Measurements from ENCODE around the gene CFB. TPM values are rescaled to one million over a fixed set of nuclear protein-coding genes. Genes with fewer than 3 reads are reported as not detected.
"Not testable (repeated sequence)": the region's sequence is repeated elsewhere in the genome, so short reads cannot be mapped to it uniquely, and the experiment has no call there.

Gene CFB
- total RNA-seq, 1 donor from 2014 or later, result 72.6 TPM

GRCh38 chr6:31908255-31908654 is 37.6 kb upstream of the CFB start:
- ATAC-seq; DNase-seq (ENCODE audit: low spot score); intact Hi-C loops (cut with DNase I): not testable (repeated sequence)

GRCh38 chr6:31908791-31909190 is 37.1 kb upstream of the CFB start:
- intact Hi-C loops (cut with DNase I), result no loop called here
- ATAC-seq, result no peak
- no peak for DNase-seq (ENCODE audit: low spot score)

- intact Hi-C loops (cut with DNase I); DNase-seq (ENCODE audit: low spot score); ATAC-seq: not testable (repeated sequence)
Measured at GRCh38 chr6:31909298-31909697, 36.6 kb upstream of the CFB start.

GRCh38 chr6:31911826-31912585 is 33.9 kb upstream of the CFB start:
- intact Hi-C loops (cut with DNase I), result no loop called here
- ATAC-seq, result no peak
- DNase-seq (ENCODE audit: low spot score), result no peak

GRCh38 chr6:31915351-31915750 is 30.5 kb upstream of the CFB start:
- intact Hi-C loops (cut with DNase I), result no loop called here
- DNase-seq (ENCODE audit: low spot score), result no peak
- ATAC-seq, result no peak

- intact Hi-C loops (cut with DNase I), result no loop called here
Measured at GRCh38 chr6:31915756-31916155, 30.1 kb upstream of the CFB start.

GRCh38 chr6:31918069-31918720 is 27.7 kb upstream of the CFB start:
- DNase-seq (ENCODE audit: low spot score) (no peak), ATAC-seq (no peak)
- intact Hi-C loops (cut with DNase I), result no loop called here

More at GRCh38 chr6:31915756-31916155, 30.1 kb upstream of the CFB start:
- ATAC-seq (no peak), DNase-seq (ENCODE audit: low spot score) (no peak)

GRCh38 chr6:31919624-31920303 is 26.1 kb upstream of the CFB start:
- intact Hi-C loops (cut with DNase I), result no loop called here
- ATAC-seq (no peak), DNase-seq (ENCODE audit: low spot score) (no peak)

- DNase-seq (ENCODE audit: low spot score), result no peak
- ATAC-seq, result no peak
- intact Hi-C loops (cut with DNase I), result no loop called here
Measured at GRCh38 chr6:31920811-31921210, 25.1 kb upstream of the CFB start.

- ATAC-seq (no peak), DNase-seq (ENCODE audit: low spot score) (no peak)
- intact Hi-C loops (cut with DNase I), result no loop called here
Measured at GRCh38 chr6:31922942-31923341, 23.0 kb upstream of the CFB start.

- intact Hi-C loops (cut with DNase I), result no loop called here
- DNase-seq (ENCODE audit: low spot score) (no peak), ATAC-seq (peak; percentile 36)
Measured at GRCh38 chr6:31927242-31927862, 18.5 kb upstream of the CFB start, which contains the start of gene C2. Gene C2, plus strand, starts transcription at chr6:31927717. Its CDS starts 36 bp downstream, at chr6:31927753.

- ATAC-seq (peak; percentile 42), DNase-seq (ENCODE audit: low spot score) (no peak)
- intact Hi-C loops (cut with DNase I), result no loop called here
Measured at GRCh38 chr6:31927863-31928671, 17.8 kb upstream of the CFB start.

GRCh38 chr6:31928672-31928939 is 17.3 kb upstream of the CFB start:
- no peak for ATAC-seq
- DNase-seq (ENCODE audit: low spot score), result no peak
- intact Hi-C loops (cut with DNase I), result no loop called here

- DNase-seq (ENCODE audit: low spot score), result no peak
- intact Hi-C loops (cut with DNase I), result no loop called here
- no peak for ATAC-seq
Measured at GRCh38 chr6:31930962-31931361, 14.9 kb upstream of the CFB start.

- ATAC-seq; intact Hi-C loops (cut with DNase I); DNase-seq (ENCODE audit: low spot score): not testable (repeated sequence)
Measured at GRCh38 chr6:31932137-31932536, 13.8 kb upstream of the CFB start.

- no peak for DNase-seq (ENCODE audit: low spot score)
- peak; percentile 36 for ATAC-seq
- intact Hi-C loops (cut with DNase I), result no loop called here
Measured at GRCh38 chr6:31933537-31933936, 12.4 kb upstream of the CFB start.

GRCh38 chr6:31935021-31935420 is 10.9 kb upstream of the CFB start:
- intact Hi-C loops (cut with DNase I), result no loop called here
- DNase-seq (ENCODE audit: low spot score) (no peak), ATAC-seq (no peak)

GRCh38 chr6:31935823-31936222 is 10.1 kb upstream of the CFB start:
- no peak for ATAC-seq
- intact Hi-C loops (cut with DNase I), result no loop called here
- no peak for DNase-seq (ENCODE audit: low spot score)

- ATAC-seq (no peak), DNase-seq (ENCODE audit: low spot score) (no peak)
- intact Hi-C loops (cut with DNase I), result no loop called here
Measured at GRCh38 chr6:31940256-31940664, 5.6 kb upstream of the CFB start.
